ENCODE measurements around the gene B3GALT6.

Gene B3GALT6

GRCh38 chr1:1262758-1263157, 30.7 kb downstream of the B3GALT6 start:
- DNase-seq (ENCODE audit: low read depth in 2 of 2) = no peak

DNA sequence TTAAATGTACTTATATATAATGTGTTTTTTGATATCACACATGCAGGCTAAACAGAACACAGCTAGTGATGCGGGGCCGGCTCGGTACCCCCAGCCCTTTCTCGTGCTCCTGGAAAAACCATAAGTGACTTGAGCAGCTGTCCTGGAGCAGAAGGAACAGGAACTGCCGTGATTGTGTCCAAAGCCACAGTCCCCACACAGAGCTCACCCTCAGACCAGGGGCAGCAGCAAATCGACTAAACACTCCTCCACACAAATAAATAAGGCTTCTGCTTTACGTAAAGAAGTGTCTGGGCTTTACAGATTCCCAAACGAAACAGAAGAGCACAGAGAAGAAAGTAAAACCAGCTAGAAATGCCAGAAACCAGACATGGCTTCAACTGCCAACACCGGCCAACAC, 32.0 kb downstream of the B3GALT6 start:
- DNase-seq (ENCODE audit: low read depth in 2 of 2) = no peak

DNA sequence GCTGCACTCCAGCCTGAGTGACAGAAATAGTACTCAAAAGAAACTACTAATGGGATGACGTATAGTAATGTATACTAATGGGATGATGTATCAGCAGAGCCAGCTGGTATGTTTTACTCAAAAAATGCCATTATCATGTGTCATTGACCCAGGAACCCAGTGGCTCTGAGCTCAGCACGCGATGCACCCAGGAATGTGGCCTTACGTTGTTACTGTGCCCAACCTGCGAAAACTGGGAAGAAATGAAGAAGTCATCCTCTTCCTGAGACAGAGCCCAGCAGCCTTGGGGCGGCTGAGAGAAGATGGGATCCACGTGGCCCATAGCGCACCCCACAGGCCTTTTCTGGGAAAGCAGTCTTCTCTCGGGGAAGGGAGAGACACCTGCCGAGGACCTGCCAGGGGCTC, 32.8 kb downstream of the B3GALT6 start:
- DNase-seq (ENCODE audit: low read depth in 2 of 2) = no peak

DNA sequence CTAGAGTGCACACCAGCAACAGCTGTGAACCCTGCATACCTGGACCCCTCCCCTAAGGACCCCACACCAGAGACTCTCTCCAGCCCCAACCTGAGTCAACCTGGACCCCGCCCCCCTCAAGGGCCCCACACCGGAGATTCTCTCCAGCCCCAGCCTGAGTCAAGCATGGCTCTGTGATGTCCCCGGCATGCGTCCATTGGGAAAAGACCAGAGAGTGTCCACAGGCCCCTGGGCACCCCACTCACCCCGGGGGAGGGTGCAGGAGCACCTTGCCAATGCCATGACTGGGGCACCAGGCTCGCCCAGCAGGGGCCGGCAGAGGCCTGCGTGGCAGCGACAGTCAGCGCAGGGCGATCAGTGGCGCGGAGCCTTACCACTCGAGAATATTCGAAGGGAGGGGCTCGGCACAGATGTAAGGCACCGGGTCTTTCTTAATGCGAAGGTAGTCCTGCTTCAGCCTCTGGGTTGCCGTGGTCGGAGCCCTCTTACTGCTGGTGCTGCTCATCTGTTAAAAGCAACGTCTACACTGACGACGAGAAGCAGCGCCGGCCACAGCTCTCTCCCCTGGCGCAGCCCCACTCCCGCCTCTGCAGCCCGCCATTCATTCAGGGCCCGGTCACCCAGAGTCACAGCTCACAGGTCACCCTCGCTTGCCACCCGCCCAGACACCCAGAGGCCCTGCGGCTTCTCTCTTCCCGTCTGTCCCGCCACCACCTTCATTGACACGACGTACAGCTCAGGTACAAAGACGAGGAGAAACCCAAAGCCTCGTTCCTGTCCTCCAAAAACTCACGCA, 35.6 kb downstream of the B3GALT6 start:
- no peak for DNase-seq (ENCODE audit: low read depth in 2 of 2)

- DNase-seq (ENCODE audit: low read depth in 2 of 2) = no peak
These were observed 36.2 kb downstream of the B3GALT6 start for GRCh38 chr1:1268284-1268682.

DNA sequence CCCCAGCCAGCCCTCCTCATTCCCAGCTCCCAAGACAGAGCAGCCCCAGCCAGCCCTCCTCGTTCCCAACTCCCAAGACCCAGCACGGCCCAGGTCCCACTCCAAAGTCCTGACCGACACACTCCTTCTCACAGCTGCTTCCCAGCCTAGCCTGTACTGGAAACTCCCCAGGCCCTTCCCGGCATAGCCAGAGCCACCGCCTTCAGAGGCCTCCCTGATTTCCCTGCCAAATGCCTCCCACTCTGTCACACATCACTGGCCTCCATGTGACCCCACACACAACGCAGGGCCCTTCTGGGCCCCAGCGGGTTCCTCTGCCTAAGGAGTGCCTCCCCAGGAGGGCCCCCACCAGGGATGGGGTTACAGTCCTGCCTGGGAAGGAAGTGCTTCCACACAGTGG, 38.8 kb downstream of the B3GALT6 start:
- DNase-seq (ENCODE audit: low read depth in 2 of 2) = no peak

GRCh38 chr1:1272341-1273208, 40.5 kb downstream of the B3GALT6 start:
- DNase-seq (ENCODE audit: low read depth in 2 of 2) = no peak

DNA sequence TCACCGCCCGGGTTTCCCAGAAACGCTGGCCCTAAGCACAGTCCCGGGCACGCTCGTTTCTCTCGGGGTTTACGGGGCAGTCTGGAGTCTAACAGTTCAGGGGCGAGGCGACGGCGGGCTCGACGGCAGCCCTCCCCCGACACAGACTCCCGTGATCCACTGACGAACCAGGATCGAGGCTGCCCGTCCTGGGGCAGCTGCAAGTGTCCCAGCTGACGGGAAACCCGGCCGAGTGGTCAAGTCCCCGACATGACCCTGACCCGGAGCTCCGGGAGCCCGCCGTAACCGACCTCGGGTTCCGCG, 41.1 kb downstream of the B3GALT6 start:
- DNase-seq (ENCODE audit: low read depth in 2 of 2) = no peak

DNA sequence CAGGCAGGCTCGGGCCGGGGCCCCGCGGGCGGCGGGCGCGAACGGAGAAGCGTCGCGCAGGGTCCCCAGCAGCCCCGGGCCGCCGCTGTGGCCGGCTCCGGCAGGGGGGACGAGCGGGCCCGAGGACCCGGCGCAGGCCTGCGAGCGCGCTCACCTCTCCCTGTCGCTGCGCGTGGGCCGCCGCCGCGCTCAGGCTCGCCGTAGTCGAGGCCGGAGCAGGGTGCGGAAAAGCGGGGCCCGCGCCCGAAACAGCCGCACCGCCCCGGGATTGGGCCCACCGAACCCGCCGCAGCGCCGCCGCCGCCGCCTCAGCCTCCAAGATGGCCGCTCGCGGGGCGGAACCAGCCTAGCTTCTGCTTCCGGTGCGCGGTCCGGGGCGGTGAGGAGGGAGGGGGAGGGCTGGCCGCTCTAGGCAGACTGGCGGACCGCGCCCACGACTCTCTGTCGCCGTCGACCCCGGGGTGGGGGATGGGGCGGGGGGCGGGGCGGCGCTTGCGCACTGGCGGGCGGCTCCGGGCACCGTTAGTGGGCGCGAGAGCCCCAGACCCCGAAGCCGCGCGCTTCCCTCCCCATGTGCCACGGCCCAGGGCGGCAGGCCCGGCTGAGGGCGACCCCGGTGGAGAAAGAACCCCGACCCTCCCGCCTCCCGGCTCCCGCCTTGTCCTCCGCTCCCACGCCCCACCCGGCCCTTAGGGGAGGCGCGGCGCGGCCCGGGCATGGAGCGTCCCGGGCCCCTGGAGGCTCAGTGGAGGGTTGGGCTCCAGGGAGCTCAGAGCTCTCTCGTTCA, 41.7 kb downstream of the B3GALT6 start, which contains the start of gene UBE2J2:
TSS of gene UBE2J2 (minus strand) at position 343 of the 787 bp plus-strand sequence. CDS start 5,862 bp downstream, outside the sequence.
- peak; percentile 91 to 94 for DNase-seq (ENCODE audit: low read depth in 2 of 2)

DNA sequence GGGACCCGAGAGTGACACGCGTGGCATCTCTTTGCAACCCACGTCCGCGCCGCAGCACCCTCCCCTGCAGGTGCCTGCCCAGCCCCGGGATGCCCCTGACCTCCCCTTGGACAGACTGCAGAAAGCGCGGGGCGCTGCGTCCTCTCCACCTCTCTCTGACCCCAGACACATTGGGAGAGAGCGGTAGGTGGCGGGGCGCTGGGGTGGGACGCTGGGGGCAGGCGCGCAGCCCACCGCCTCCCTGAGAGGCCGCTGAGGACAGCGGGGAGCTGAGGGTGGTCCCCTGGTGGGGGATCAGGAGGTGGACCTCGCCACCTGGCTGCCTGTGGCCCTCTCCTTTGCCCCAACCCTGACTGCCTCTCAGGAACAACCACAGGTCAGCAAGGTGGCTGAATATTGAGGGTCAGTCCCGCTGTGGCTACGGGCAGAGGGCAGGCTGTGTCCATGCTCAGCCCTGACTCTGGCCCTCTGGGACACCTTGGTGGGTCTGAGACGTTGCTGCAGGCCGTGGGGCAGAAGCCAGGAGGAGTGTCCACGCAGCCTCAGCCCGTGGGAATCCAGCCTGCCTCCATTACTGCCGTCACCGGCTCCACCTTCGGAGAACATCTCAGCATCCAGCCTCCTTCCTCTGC, 42.4 kb downstream of the B3GALT6 start:
- DNase-seq (ENCODE audit: low read depth in 2 of 2) = no peak

DNA sequence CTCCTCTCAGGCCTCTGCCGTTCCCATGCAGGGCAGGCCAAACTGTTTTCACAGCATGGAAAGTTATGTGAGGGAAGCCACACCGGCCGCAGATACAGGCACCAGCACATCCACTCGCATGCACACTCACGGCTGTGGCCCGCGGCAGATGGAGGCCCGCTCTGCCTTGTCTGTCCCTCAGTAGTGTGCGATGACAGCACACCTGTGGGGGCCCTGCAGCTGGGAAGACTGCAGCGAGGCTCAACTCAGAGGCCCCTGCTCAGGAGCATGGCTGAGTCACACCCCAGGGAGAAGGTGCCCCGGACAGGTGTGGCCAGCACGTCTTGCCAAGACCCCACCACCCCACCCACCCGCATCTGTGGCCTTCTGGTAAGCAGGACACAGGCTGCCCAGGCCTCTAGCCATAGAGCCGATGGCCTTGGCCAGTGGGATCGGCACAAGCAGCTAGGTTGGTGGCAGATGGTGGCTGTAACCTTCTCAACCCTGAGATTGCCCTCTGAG, 42.9 kb downstream of the B3GALT6 start:
- no peak for DNase-seq (ENCODE audit: low read depth in 2 of 2)

- no peak for DNase-seq (ENCODE audit: low read depth in 2 of 2)
These were observed 43.8 kb downstream of the B3GALT6 start for GRCh38 chr1:1275836-1276235.

- no peak for DNase-seq (ENCODE audit: low read depth in 2 of 2)
These were observed 46.6 kb downstream of the B3GALT6 start for GRCh38 chr1:1278620-1279019.

GRCh38 chr1:1279028-1279427, 47.0 kb downstream of the B3GALT6 start:
- no peak for DNase-seq (ENCODE audit: low read depth in 2 of 2)

- no peak for DNase-seq (ENCODE audit: low read depth in 2 of 2)
These were observed 48.9 kb downstream of the B3GALT6 start for GRCh38 chr1:1280782-1281481.

DNA sequence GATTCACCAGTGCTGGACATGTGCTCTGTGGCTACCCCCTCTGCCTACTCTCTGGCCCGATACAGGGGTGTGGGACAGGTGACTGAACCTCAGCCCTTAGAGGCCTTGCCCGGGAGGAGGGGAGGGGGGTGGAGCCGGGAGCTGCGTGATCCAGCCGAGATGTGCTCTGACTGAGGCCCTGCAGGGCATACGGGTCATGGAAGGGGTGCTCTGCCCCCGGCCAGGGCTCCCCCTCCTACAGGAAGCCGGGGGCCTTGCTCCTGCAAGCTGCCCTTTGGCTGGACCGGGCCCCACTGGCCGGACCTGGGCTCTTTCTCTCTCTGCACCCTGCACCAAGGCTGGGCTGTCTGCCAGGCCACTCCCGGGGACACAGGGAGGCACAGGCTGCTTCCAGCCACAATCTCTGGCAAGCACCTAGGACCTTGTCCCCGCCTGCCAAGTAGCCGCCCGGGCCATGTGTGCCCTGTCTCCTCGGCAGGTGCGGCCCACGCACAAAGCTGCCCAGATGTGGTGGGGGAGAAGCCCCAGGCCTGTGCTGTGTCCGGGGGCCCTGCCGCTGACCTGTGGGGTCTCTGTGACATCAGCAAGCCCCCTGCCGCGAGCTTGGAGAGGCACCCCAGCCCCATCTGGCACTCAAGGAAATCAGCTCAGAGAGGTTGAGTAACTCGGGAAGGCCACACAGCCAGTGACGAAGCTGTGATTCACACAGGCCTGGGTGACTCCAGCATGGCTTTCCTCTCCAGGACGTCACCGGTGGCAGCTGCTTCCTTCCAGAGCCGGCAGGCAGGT, 49.7 kb downstream of the B3GALT6 start:
- no peak for DNase-seq (ENCODE audit: low read depth in 2 of 2)

DNA sequence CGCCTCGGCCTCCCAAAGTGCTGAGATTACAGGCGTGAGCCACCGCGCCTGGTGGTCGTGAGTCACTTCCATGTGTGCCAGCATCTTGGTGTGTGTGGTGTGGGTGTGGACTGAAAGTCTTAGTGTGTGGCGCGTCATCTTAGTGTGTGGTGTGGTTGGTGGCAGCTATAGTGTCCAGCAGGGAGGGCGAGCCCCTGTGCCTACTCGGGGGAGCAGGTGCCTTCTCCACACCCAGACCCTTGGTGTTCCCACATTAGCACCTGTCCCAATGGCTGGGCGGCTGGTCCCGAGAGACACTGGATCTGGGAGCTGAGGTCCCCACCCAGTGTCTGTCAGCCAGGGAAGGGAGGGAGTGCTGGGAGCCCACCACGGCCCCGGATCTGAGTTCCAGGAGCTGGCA, 51.0 kb downstream of the B3GALT6 start:
- DNase-seq (ENCODE audit: low read depth in 2 of 2) = peak in 1 of 2 donors; percentile 31

DNA sequence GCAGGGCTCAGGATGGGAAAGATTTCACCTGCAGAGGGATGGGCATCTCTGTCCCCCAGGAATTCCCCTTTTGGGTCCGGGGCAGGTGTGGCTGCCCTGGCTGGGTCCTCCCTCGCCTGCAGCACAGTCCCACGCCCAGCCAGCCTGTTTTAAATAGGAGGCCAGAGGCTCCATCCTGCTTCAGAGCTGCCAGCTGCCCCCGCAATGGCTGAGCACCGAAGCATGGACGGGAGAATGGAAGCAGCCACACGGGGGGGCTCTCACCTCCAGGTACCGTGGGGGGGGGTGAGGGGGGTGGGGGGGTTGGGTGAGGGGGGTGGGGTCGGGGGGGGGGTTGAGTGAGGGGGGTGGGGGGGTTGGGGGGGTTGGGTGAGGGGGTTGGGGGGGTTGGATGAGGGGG, 51.8 kb downstream of the B3GALT6 start:
- DNase-seq (ENCODE audit: low read depth in 2 of 2) = no peak
